GM21737 (cell line): ENCODE measurements around the gene PKP4.
"Not testable (repeated sequence)": the region's sequence is repeated elsewhere in the genome, so short reads cannot be mapped to it uniquely, and the experiment has no call there.

ENCODE experiments used
- ATAC-seq: cut with Tn5 transposase; IDR thresholded peaks from one replicate; pipeline ENCODE4 v1.9.1; 2021; ENCODE audit warnings: mild to moderate bottlenecking, moderate library complexity; ENCODE audit not compliant: unreplicated experiment

The PKP4 gene

DNA sequence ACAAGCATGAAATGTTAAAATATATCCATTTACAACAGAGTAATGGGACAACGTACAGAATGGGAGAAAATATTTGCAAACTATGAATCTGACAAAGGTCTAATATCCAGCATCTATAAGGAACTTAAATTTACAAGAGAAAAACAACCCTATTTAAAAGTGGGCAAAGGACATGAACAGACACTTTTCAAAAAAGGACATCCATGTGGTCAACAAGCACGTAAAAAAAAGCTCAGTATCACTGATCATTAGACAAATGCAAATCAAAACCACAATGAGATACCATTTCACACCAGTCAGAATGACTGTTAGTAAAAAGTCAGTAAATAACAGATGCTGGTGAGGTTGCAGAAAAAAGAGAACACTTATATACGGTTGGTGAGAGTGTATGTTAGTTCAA lies 16.1 kb downstream of the PKP4 start:
- ATAC-seq: not testable (repeated sequence)

DNA sequence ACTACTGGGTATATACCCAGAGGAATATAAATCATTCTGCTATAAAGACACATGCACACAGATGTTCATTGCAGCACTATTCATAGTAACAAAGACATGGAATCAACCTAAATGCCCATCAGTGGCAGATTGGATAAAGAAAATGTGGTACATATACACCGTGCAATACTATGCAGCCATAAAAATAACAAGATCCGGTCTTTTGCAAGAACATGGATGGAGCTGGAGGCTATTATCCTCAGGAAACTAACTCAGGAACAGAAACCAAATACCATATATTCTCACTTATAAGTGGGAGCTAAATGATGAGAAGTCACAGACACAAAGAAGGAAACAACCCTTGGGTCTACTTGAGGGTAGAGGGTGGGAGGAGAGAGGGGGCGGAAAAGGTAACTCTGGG lies 16.5 kb downstream of the PKP4 start:
- not testable (repeated sequence) for ATAC-seq

DNA sequence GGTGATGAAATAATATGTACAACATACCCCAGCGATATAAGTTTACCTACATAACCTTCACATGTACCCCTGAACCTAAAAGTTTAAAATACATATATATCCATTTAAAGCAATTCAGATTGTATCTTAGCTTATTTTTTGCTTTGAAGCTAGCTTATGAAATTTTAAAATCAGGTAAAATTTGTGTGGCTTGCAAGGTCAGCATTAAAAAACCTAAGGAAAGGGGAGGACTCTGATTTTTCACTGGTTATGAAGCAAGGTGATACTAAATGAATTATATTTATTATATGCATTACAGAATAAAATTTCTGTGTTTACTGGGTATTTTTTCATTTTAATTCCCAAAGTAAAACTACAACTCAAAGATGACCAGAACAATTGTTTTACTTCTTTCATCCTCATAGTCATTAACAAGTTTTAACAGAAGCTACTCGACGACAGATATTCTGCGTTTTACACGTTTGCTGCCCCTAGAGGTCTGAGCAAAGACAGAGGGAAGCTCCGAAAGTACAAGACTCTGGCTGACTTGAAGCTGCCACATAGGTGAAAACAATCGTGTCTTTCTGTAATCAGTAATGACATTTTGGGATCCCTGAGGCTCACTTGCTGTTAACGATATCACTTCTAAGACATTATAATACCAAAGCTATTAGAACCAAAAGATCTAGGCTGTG lies 17.1 kb downstream of the PKP4 start:
- ATAC-seq: no peak

DNA sequence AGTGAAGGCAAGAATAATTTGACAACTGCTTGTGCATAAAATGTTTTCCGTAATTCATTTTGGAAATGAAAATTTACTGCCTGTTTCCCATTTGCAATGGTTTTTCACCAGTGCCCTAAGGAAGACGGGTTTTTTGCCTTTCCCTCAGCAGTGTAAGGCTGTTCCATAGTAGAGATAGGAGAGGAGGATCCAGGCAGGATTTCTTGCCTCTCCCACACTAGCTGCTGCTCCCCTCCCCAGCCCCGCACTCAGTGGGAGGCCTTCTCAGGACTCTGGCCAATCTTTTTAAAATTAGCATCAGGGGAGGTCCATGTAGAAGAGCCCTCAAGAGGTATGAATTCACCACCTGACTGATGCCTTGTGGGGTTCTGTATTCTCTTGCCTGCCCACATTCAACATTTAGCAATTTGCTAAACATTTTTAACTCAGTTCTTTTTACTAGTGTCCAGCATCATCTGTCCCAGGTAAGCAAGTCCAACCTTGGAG lies 17.8 kb downstream of the PKP4 start:
- ATAC-seq: not testable (repeated sequence)

DNA sequence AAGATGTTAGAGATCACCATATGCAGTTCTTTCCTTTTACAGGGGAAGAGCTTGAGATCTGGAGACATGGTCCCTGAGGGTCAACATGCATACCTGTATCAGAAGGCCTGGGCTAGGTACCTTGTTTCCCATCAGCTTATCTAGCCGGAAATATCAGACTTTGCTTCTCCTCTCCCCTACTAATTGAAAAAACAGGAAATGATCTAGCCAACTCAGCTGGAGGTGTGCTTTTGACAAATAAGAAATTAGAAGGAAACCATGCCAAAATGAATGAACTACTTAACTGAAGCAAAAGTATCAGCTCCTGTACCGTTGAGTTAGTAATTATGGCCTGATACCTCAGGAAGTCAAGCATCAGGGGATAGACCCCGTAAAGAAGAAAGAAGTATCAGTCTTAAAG lies 20.4 kb downstream of the PKP4 start:
- ATAC-seq: no peak

GRCh38 chr2:158478237-158478636 lies 21.5 kb downstream of the PKP4 start:
- no peak for ATAC-seq

DNA sequence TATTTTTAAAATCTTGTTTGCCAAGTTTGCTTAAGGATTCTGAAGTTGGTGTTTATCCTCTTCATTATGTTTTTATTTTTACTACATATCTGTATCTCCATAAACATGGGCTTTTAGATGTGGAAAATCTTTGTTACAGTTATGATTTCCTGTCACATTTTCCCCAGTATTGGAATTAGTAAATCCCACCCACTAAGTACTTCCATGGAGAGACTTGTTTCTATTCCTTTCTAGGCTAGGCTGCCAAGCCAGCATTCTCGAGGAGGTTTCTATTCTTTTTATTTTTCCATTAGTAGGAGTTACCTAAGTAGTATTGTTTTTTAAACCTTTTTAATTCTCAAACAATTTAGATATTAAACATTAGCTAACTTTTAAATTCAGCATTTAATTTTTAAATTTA lies 22.1 kb downstream of the PKP4 start:
- no peak for ATAC-seq

DNA sequence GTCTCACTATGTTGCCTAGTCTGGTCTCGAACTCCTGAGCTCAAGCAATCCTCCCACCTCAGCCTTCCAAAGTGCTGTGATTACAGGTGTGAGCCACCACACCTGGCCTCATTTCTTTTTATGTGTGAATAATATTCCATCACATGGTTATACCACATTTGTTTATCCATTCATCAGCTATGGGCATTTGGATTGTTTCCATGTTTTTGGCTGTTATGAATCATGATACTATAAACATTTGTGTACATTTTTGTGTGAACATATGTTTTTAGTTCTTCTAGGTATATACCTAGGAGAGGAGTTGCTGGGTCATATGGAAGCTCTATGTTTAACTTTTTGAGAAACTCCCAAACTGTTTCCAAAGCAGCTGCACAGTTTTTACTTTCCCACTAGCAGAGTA lies 24.4 kb downstream of the PKP4 start:
- no peak for ATAC-seq

DNA sequence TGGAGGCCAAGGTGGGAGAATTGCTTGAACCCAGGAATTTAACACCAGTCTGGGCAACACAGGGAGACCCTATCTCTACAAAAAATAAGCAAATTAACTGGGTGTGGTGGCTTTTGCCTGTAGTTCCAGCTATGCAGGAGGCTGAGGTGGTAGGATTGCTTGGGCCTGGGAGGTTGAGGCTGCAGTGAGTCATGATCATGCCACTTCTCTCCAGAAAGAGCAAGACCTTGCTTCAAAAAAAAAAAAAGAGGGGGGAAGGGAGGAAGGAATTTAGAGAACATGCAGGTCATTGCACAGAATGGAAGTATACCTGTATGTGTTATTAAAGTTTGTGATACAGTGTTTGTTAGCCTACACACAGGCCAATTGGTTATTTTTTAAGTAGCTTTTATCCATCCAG lies 25.8 kb downstream of the PKP4 start:
- ATAC-seq: no peak

- ATAC-seq: no peak
These were observed 28.3 kb downstream of the PKP4 start for GRCh38 chr2:158484892-158485556.

GRCh38 chr2:158486150-158486969 lies 29.6 kb downstream of the PKP4 start:
- ATAC-seq: no peak

DNA sequence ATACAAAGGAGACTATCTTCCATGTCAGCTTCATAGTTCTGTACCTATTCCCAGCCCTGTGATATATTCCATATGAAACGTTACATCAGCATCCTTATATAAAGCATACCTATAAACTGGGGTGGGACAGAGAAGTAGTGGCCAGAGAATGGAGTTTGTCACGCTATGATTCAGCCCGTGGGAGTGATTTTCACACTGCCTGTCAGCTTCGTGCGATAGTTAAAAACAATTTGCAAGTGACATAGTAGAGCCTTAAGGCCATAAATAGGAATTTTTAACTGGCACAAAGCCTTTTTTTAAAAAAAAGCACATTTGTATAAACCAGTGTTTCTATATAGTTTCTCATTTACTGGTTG lies 30.2 kb downstream of the PKP4 start:
- ATAC-seq: no peak

GRCh38 chr2:158487419-158487818 lies 30.7 kb downstream of the PKP4 start:
- ATAC-seq: no peak

DNA sequence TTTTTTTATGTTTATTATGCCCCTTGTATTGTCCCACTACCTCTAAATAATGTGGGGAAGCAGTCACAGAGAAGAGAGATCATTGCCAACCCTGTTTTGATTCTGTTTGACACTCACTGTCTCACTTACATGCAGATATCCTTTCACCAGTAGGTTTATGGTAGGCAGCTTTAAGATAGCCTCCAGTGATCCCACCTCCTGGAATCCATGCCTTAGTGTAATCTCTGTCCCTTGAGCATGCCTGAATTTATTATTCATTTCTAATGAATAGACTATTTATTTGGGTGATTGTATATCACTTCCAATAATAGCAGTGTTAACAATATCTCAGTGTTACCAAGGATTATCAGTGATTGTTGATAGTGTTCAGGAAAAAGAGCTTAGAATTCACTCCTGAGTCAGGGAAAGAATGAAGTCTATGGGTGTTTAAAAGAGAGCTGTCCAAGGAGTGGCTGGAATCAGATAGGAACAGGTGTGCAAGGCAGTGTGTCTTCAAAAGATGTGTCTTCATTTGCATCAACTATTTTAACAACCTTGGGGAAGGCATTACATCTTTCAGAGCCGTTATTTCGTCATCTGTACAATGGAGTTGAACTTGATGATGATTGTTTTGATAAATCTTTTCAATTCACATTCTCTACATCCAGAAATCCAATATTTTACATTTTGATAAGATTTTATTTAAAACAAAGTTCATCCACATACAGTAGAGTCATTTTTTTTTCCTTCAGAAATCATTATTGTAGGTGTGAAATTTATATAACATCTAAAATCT lies 31.9 kb downstream of the PKP4 start:
- no peak for ATAC-seq

DNA sequence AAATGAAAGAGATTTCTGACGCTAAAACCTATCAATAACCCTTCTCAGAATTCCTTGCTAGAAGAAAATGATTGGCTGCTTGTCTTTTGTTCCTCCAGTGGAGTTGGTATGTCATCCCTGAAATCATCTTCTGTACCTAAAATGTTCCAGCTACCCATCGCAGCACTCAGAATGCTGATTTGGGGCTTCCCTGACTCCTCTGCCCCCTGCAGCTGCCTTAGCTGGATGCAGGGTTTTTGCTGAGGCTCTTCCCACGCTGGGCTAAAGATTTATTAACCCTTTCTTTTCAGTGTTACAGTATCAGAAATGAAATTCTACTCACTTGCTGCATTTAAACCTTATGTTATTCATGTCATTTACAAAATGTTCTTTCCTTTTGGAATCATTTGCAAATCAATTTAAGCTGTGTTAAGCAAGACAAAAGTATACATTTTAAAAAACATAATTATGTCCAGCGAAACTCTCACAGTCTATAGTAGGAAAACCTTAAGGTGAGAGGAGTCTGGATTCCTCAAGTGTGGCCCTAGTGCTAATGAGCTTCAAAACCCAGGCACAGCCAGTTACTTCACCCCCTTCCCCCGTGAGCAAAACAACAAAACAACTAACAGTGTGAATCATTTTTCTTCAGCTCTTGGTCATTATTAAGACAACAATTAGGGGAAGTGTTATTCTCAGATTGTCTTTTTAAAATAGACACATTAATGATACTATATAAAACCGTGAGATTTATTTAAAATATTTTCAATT lies 32.8 kb downstream of the PKP4 start:
- ATAC-seq: no peak

DNA sequence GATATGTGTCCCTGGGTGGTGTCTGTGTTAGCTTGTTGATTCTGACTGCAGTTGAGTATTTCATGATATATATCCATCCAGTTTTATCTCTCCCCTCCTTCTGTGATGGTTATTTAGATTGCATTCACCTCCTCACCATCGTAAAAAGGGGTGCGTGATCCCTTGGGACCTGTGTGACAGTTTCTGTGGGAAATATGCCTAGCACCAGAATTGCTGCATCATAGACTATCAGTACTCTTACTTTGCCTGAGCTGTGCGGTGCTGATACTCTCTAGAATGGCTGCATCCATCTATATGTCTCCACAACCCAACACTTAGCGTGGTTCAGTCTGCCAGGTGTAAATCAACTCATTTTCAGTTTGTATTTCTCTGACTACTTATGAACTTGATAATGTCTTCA lies 34.3 kb downstream of the PKP4 start:
- no peak for ATAC-seq

DNA sequence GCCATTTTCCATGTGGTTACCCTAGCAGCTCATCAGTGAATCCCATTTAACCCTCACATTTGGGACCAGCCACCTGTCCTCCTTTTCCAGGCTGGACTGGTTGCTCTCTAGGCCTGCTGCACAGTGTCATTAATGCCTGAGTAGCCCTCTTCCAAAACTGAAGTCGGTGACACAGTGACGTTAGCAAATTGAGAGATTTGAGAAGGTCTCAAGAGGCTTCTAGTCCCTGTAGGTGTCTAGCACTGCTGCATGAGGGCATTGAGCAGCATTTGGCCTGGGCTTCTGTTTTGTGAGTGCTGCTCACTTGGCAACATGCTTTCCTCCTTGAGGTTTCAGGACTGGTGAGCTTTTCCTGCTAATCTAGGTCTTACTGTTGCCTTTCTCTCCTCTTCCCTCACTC lies 36.7 kb downstream of the PKP4 start:
- no peak for ATAC-seq

GRCh38 chr2:158495175-158495574 lies 38.4 kb downstream of the PKP4 start:
- no peak for ATAC-seq

DNA sequence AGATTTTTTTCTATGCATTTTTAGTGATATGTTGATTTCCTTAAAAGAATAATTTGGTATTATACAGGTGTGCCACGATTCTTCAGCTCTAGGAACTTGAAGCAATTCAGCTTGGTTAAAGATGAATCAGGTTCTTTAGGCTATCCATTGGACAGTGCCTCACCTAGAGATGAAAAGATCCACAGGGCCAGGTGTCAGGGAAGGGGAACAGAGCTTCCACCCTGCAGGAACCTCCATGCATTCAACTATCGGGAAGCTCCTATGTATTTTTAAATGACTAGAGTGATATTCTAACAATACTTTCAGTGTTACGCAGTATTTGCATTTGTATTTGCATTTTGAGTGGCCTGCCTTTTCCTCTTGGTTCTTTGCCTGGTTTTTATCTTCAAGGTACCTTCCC lies 40.2 kb downstream of the PKP4 start:
- no peak for ATAC-seq

DNA sequence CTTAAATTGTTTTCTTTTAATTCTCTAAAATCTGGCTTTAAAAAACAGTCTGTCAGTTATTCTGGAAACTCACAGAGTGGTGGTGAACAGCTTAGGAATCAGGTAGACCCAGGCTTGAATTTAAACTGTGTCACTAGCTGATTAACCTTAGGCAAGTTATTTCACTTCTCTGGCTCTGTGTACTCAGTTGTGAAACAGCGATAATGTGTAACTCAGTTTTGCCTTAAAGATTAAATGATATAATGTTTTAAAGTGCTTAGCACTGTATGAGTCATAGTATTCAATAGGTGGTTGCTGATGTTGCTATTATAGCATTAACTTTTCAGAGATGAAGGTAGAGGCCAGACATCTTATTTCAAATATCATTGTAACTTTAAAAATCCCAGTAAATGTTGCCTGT lies 40.7 kb downstream of the PKP4 start:
- ATAC-seq: no peak
